Glutamatergic neuron (in vitro differentiated cells): ENCODE data around the gene BCHE. TPM values are rescaled to one million over a fixed set of nuclear protein-coding genes. Genes with fewer than 3 reads are reported as not detected.

Experiments
- DNase-seq: peaks from one replicate; pipeline ENCODE4 v3.0.0; 2022
- H3K27ac Mint-ChIP-seq: one replicate; pipeline ENCODE4 v1.8.0; 2020; ENCODE audit warnings: mild to moderate bottlenecking, mixed read lengths, inconsistent platforms; ENCODE audit not compliant: unreplicated experiment
- H3K27me3 Mint-ChIP-seq: one replicate; pipeline ENCODE4 v1.8.0; 2020; ENCODE audit warnings: mild to moderate bottlenecking, moderate library complexity, mixed read lengths, inconsistent platforms; ENCODE audit not compliant: unreplicated experiment
- H3K36me3 Mint-ChIP-seq: one replicate; pipeline ENCODE4 v1.8.0; 2020; ENCODE audit warnings: mild to moderate bottlenecking, mixed read lengths, inconsistent platforms; ENCODE audit not compliant: unreplicated experiment
- H3K4me1 Mint-ChIP-seq: one replicate; pipeline ENCODE4 v1.8.0; 2020; ENCODE audit warnings: mild to moderate bottlenecking, low read depth, mixed read lengths, inconsistent platforms; ENCODE audit not compliant: unreplicated experiment
- H3K4me3 Mint-ChIP-seq: one replicate; pipeline ENCODE4 v1.8.0; 2020; ENCODE audit warnings: mild to moderate bottlenecking, mixed read lengths, inconsistent platforms; ENCODE audit not compliant: unreplicated experiment
- H3K9me3 Mint-ChIP-seq: one replicate; pipeline ENCODE4 v1.8.0; 2020; ENCODE audit warnings: mild to moderate bottlenecking, moderate library complexity, mixed read lengths, inconsistent platforms; ENCODE audit not compliant: unreplicated experiment
- CTCF ChIP-seq: fragments of 200-600 bp; sonication (generic); IDR thresholded peaks from one replicate; pipeline ENCODE4 v1.5.0; 2021; ENCODE audit not compliant: partially characterized antibody, unreplicated experiment
- total RNA-seq: library from RNA; stranded (reverse); fragmentation: NEBNext Ultra II Directional; extraction: Animal tissue kit (Norgen Biotek cat#: 25700); gene quantifications from one replicate; pipeline ENCODE4 v1.2.1, GENCODE V29; 2021; ENCODE audit not compliant: unreplicated experiment

BCHE gene
- total RNA-seq, 1 donor from 2014 or later: 4.0 TPM

DNA sequence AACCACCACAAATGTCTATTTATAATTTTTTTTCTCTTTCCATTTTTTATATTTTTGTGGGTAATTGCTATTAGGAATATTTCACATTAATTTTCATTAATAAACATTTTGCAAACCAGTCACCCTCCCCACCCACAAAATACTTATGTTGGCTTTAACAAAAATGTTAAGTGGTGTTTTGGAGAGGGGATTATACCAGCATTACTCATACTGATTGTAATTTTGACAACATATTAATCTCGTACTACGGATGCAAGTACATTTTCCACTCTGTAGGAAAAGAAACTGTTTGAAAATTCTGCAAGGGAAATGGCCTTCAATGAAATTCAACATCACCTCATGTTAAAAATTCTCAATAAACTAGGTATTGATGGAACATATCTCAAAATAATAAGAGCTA, 58.3 kb downstream of the BCHE start:
- Mint-ChIP-seq H3K4me3 (no peak overlapping the region), H3K27me3 (no peaks in the 10 kb centered on the region), H3K27ac (no peak overlapping the region), H3K36me3 (no peaks in the 10 kb centered on the region), H3K4me1 (no peaks in the 10 kb centered on the region), H3K9me3 (peaks cover 2% of the 10 kb centered on the region)
- TF ChIP-seq CTCF: no peak
- no peak for DNase-seq

DNA sequence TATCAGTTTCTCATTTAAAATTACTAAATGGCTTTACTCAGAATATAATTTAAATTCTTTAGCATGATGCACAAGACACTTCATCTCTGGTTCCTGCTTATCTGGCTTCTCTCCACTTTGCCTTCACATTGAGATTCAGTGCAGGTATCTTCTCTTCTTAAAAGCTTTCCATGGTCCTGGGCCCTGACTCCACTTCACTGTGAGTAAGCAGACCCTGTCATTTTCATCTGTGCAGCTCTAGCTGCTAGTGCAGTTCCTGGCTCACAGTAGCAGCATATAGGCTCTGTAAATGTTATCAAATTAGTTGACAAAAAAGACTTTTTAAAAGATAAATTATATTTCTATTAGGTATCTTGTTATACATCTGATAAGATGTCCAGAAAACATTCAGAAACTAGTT, 58.8 kb downstream of the BCHE start:
- Mint-ChIP-seq H3K36me3 (no peaks in the 10 kb centered on the region), H3K4me1 (no peaks in the 10 kb centered on the region), H3K27me3 (no peaks in the 10 kb centered on the region), H3K9me3 (peaks cover 2% of the 10 kb centered on the region), H3K27ac (no peak overlapping the region), H3K4me3 (no peak overlapping the region)
- no peak for TF ChIP-seq CTCF
- no peak for DNase-seq

DNA sequence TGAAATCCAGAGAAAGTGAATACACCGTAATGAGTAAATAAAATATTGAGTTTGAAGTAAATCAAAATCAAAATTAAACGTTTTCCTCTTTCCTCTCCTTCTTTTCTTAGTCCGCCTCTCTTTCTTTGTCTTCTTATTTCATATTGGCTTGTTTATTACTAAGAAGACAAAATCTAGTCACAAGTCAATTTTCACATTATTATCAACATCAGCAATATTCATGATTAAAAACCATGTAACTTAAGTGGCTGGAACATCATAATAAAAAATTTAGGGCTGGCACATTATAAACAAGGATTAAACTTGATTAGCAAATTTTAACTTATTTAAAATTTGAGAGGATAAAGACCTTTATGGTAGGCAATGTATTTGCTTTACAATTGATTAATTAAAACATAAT, 61.4 kb downstream of the BCHE start:
- Mint-ChIP-seq H3K36me3 (no peaks in the 10 kb centered on the region), H3K4me3 (no peak overlapping the region), H3K9me3 (peaks cover 2% of the 10 kb centered on the region), H3K27ac (no peak overlapping the region), H3K4me1 (no peaks in the 10 kb centered on the region), H3K27me3 (no peaks in the 10 kb centered on the region)
- TF ChIP-seq CTCF: no peak
- DNase-seq: no peak

DNA sequence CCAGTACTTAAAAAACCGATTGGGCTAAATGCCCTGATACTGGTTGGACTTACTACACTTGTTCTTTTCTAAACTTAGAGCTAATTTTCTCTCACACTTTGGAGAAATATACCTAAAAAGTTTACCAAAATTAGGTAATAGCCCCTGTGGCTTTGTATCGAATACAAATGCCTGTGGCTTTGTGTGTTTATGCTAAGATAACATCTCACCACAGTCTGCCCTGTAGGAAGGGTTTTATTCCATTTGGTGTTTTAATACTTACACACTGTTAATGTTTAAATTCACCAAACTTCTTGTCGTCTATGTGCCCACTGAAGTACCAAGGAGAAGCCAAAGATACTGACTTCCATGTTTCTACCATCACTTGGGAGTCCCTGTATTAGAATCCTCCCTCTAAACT, 66.4 kb downstream of the BCHE start:
- Mint-ChIP-seq H3K36me3 (no peaks in the 10 kb centered on the region), H3K9me3 (no peaks in the 10 kb centered on the region), H3K27ac (no peak overlapping the region), H3K27me3 (no peaks in the 10 kb centered on the region), H3K4me3 (no peak overlapping the region), H3K4me1 (no peaks in the 10 kb centered on the region)
- DNase-seq: no peak
- no peak for TF ChIP-seq CTCF

DNA sequence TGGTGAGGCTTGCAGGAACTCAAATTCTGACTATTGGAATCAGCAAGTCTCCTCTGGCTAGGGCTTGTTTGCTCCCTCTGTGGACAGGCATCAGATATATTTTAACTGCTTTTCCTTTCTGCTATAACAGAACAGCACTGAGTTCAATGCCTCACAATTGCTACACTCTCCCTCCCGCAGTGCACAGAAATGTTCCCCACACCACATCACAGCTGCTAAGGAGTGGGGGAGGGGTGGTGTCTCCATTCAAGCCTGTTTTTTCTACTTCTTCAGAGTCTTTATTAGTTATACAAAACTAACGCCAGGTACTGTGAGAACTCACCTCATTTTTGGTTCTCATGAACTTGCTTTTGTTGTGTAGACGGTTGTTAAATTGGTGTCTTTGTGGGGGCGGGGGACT, 68.5 kb downstream of the BCHE start:
- Mint-ChIP-seq H3K4me3 (no peak overlapping the region), H3K36me3 (no peaks in the 10 kb centered on the region), H3K9me3 (no peaks in the 10 kb centered on the region)

More for the DNA sequence above, 68.5 kb downstream of the BCHE start:
- no peaks in the 10 kb centered on the region for H3K27me3 Mint-ChIP-seq
- no peak overlapping the region for H3K27ac Mint-ChIP-seq
- H3K4me1 Mint-ChIP-seq: no peaks in the 10 kb centered on the region
- no peak for DNase-seq
- TF ChIP-seq CTCF: no peak
